Nasal cavity respiratory epithelium epithelial cell of viscerocranial mucosa (primary cell): ENCODE results near the gene RYR3. TPM values are rescaled to one million over a fixed set of nuclear protein-coding genes. Genes with fewer than 3 reads are reported as not detected.

Source experiments
- total RNA-seq: library from RNA; depleted of rRNA; stranded (reverse); fragments of >200 nt; gene quantifications from 2 replicates; pipeline ENCODE4 v1.2.3, GENCODE V29; 2014

Gene RYR3
- total RNA-seq, result under 0.01 and 0.14 TPM in 2 replicates

GRCh38 chr15:33310481-33311311, at the start of gene RYR3:
TSS of gene RYR3 (plus strand) at chr15:33310967. CDS start at chr15:33311046, 79 bp downstream.

Other genes with a start within 250 kb of the RYR3 start
- gene FMN1, start 116.3 kb upstream of the RYR3 start, total RNA-seq, result 0.34 and 3.0 TPM in 2 replicates